Stimulated activated CD4-positive, alpha-beta T cell treated with anti-CD3 and anti-CD28 coated beads, Interleukin-12 subunit alpha, Interleukin-12 subunit beta, amount 100 ng/mL, for 48 hours (primary cell): Measurements from ENCODE around the gene FGA.

Experiments
- DNase-seq, 3 donors: peaks; one replicate each; pipeline ENCODE4 v3.0.0-alpha.2; 2020; ENCODE audit warnings: low read depth in 2 of 3, low spot score in 1 of 3

The FGA gene

GRCh38 chr4:154542271-154542879 is 48.2 kb downstream of the FGA start:
- DNase-seq: no peak
